Measurements from ENCODE around the gene TMEM217.

The TMEM217 gene

DNA sequence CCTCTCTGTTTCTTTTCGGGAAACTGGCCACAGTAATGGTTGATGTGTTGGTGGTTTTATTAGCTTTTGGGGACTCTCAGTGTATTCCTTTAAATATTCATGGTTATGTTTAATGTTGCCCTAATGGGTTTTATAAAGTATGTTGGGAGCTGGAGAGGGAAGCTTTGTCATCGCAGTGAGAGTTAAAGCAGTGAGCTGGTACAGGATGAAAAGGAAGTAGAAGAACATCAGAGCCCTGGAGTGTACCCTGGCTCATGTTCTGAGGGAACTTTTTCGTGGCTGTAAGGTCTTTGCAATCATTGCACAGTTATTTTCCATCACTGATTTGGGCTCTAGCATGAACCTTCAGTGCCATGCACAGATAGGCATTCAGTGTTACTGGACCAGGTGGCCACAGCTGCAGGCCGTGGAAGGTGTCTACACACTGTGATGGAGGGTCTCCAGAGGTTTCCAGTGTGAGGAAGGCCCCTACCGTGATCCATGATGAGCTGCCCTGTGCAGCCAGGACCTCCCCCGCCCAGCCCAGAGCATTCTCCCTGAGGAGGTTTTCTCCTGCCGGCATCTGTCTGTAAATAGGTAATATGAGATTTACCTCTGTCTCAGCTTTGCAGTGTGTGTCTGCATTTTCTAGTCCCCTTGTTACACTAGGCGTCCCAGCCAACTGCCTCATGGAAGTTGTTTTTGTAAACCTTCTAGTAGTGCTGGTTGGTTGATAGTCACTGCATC, 22.4 kb upstream of the TMEM217 start:
- DNase-seq (ENCODE audit: low read depth in 3 of 3): no peak

DNA sequence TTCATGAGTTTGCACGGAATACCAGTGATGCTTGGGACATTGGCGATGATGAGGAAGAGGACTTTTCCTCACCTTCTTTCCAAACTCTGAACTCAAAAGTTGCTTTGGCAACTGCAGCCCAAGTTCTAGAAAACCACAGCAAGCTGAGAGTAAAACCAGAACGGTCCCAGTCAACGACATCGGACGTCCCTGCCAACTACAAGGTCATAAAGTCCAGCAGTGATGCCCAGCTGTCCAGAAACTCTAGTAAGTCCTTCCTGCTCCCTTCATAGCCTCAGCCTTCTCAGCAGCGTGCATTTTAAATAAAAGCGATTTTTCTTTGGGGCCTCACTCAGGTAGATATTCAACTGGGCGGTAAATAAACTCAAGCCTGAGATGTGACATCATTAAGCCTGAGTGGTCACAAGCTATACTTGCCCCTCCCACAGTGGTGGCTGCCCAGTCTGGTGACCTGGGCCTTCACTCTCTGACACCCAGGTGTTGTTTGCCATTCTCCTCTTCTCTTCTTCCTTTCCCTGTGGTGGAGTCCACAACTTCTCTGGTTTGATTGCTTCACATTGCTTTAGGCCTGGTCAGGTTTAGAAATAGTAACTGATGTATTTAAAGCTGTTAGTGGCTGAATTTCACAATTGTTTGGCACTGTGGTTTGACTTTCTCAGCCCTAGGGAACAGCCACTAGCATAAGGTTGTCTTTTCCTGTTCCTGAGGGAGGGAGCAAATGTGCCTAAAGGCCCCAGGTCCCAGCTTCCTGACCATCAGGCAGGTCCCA, 21.6 kb upstream of the TMEM217 start:
- no peak for DNase-seq (ENCODE audit: low read depth in 3 of 3)

DNA sequence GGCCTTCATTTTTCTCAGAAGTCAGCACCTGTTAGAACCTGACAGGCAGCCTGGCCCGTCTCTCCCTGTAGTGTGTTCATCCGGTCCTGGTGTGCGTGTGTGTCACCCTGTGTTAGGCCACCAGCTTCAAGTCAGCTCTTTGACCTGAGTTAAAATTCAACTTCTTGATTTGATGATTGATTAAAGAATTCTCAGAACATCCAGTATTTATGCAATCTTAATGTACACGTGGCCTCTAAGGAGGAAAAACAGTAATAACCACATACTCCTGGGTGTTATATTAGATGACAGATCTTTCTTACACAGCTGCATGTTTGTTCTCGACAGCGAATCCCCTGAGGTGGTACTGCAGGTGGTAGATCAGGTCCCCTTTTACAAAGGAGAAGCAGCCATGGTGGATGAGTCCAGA, 19.1 kb upstream of the TMEM217 start:
- no peak for DNase-seq (ENCODE audit: low read depth in 3 of 3)

DNA sequence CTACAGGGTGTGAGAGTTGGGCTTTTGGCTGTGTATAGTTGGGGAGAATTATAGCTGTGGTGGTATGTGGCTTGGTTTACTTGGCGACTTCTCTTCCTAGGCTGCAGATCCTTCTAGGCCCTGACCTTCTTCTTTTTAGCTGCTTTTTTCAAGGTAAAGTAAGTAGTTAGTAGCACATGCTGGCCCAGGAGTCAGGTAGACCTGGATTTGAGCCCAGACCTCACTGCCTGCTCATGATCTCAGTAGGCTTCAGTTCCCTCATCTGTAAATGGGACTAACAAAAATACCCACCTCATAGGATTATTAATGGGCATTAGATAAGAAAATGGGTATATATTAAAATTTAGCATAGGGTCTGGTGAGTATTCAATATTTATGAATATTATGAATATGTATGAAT, 17.4 kb upstream of the TMEM217 start:
- DNase-seq (ENCODE audit: low read depth in 3 of 3): no peak

DNA sequence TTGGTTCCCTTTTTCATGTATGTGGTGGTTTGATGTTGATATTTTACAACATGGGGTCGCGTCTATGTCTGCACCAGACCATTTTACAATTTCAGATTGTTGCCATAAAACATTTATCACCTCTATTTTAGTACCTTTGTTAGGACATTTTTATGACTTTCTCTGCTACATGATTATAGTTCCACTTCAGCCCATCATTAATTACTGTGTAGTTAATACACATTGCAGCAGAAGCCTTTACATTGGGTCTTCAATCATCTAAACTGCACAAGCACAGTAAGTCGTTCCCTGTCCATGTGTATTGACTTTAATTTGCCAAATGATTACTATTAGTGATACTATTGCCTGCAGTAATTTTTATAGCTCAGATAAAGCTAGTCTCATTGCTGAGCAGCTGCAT, 15.7 kb upstream of the TMEM217 start:
- DNase-seq (ENCODE audit: low read depth in 3 of 3): no peak

DNA sequence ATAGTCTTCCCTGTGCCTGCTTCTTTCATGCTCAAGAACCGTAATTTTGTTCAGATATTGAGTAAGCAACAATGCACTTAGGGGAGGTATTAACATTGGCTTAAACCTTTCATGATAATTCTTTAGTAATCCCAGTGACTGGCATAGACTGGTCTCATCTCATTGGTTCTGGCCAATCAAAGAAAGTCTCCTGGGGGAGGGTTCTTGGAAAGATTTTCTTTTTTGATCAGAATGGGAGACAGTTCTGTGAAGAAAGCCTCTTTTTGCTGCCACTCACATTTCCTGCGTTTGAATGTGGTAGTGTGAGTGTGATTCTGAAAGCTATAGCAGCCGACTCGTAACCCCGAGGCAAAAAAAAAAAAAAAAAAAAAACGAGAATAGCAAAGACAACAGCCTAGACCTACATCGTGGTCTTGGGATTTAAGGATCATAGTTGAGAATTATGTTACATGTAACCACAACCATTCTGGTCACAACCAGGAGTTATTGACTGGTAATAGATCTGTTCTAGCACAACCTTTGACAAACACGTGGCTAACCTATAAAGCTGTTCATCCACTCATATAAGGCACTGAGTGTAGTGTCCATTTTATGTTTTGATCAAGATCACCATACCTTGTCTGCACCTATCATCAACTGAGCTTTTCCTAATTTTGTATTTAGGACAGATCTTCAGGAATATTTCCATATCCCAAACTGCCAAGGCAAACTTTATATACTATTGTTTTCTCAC, 15.1 kb upstream of the TMEM217 start:
- DNase-seq (ENCODE audit: low read depth in 3 of 3): no peak

DNA sequence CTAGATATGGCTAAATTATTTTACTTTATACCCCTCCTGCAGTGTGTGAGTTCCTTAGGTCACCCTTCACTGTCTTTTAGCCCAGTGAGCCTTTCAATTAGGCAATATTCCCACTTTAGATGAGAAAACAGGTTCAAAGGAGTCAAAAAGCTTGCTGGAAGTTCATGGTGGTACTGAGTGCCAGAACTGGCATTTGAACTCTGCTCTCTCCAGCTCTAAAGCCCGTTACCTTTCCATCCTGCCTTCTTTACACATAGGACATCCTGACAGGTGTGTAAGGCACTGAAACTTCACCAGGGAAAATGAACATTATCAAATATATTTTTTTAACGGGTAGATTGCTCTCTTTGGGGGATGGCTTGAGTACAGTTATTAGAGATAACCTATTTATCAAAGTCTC, 11.2 kb upstream of the TMEM217 start:
- DNase-seq (ENCODE audit: low read depth in 3 of 3): no peak

DNA sequence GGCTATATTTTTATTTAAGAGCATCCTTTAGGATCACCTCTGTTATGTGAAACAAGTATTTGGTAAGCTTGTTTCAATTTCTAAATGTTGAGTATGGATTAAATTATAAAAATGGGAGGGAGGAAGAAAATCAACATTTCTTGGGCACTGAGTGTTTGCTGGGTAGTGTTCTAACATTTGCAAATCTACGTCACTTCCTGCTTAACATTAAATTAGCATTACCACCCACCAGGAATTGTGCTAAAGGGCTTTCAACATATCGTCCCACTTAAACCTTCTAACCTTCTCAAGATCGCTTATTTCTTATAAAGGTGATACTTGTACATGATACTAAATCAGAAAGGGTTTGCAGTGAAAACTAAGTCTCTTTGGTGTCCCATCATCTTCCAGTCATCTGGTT, 7.9 kb upstream of the TMEM217 start:
- DNase-seq (ENCODE audit: low read depth in 3 of 3): no peak

DNA sequence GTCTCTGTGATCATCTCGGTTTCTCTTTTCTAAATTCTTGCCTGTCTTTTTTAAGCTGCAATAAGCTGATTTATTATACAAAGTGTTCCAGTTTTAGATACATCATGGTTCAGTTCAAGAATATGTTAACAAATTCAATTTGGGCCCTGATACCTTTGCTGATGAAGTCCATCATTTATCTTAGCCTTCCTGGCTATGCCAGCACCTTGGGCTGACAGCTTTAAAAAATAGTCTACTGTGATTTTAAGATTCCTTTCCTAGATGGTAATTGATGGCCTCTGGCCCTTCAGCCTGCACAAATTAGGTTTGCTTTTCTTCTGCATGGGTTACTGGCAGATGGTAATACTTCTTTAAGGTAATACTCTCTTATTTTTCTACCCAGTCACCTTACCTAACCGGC, 7.1 kb upstream of the TMEM217 start:
- no peak for DNase-seq (ENCODE audit: low read depth in 3 of 3)

DNA sequence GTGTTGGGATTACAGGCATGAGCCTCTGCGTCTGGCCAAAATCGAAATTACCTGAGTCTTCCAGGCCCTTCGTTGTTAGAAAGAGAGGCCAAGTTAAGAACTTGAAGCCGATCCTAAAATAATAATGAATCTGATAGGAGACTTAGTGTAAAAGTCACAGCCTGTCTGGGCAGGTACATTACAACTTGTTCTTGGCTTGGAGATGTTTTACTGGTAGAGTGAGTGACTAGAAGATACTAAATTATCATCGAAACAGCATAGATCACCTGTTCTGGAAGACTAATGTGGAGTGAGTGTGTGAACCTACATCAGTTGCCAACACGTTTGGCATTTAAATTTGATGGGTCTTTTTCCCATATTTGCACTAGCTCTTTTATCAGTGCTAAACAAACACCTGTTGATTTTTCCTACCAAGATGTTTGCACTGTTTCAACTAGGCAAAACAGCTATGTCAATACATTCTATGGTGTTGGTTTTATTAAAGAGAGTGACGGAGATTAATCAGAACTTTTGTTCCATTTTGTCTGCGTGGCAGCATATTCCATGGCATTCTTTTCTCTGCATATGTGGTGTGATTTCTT, 4.6 kb upstream of the TMEM217 start:
- no peak for DNase-seq (ENCODE audit: low read depth in 3 of 3)

DNA sequence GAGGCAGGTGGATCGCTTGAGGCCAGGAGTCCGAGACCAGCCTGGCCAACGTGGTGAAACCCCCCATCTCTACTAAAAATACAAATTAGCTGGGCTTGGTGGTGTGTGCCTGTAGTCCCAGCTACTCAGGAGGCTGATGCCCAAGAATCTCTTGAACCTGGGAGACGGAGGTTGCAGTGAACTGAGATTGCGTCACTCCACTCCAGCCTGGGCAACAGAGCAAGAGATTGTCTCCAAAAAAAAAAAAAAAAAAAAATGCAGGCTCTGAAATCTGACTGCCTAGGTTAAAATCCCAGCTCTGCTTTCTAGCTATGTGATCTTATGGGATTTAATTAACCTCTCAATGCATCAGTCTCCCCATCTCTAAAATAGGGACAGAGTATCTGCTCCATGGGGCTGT, 3.3 kb upstream of the TMEM217 start:
- no peak for DNase-seq (ENCODE audit: low read depth in 3 of 3)

DNA sequence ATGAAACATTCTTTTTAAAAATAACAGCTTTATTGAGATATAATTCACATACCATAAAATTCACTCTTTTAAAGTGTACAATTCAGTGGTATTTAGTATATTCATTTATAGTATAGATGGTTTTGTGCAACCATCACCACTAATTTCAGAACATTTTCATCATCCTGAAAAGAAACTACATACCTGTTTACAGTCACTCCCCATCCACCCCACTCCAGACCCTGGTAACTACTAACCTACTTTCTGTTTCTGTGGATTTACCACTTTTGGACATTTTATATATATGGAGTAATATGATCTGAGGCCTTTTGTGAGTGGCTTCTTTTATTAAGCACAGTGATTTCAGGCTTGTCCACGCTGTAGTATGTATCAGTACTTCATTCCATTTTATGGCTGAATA, 2.5 kb upstream of the TMEM217 start:
- no peak for DNase-seq (ENCODE audit: low read depth in 3 of 3)

DNA sequence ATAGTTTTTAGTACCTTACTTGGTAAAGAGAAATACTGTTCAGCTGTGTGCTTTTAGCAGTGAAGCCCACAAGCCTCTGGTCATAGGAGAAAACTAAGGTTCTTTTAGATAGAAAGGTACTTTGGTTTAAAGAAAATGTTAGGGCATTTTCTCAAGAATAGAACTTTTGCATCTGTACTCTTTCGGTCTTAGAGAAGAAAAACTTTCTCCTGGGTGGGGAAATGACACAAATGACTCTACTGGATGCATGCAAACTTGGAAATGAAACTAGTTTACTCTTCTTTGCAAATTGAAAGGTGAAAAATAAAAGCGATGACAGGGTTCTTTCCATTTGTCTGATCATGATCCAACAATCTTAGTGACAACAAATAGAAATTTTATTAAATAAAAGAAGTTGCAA, 2.1 kb upstream of the TMEM217 start:
- no peak for DNase-seq (ENCODE audit: low read depth in 3 of 3)

DNA sequence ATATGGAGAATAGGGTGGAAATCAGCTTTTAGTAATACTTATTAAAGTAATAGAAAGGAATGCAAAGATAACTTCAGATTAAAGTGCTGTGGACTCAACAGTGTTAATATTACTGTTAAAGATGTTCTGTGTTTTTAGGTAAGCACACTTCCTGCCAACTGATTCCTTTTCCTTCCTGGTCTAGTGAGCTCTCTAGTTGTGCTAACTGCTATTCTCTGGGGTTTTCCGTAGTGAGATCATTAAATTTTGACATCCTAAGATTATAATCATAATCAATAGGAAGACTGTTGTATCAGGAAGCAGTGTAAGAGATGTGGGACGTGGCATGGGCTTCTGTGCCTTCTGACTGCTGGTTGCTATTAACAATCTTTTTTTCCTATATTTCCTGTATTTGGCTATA, 1.2 kb upstream of the TMEM217 start:
- no peak for DNase-seq (ENCODE audit: low read depth in 3 of 3)

DNA sequence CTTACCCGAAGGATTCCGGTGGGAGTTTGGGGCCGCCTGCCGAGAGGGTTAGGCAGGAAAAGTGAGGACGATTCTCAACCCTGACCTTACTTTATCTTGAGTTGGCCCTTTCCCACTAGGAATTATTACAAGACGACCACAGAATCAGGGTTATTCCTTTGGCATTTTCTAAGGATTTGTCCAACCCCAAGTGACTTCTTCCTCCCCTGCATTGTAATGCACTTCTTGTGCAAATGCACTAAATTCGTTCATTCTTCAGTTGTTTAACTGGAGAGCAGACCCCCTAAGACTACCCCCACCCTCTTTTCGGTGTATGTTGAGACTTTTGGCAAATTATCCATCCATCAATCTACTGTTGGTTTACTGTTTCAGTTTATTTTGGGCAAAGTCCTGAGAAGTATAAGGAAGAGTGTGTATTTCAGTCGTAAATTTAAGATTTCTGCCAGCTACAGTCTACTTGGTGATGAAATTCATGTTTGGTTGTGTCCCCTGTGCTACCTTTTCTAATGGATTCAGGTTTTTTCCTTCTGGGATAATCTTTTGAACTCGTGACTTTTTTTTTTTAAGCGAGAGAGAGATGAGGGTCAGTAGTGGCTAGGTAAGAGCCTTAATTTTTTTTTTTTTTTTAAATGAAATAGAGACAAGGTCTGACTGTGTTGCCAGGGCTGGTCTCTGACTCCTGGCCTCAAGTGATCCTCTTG, 611 bp upstream of the TMEM217 start:
- no peak for DNase-seq (ENCODE audit: low read depth in 3 of 3)

DNA sequence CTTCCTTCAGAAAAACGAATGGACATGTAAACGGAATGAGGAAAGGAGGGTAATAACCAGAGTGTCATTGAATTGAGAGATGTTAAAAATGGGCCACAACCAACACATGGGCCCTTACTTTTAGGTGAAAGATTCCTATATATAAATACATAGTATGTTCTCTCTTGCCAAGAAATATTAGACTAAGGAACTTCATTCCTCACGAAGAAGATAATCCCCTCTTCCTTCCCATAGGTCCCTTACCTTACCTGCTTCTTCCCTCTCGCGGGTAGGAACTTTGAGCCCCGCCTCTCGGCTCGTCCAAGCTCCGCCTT, 667 bp downstream of the TMEM217 start:
- no peak for DNase-seq (ENCODE audit: low read depth in 3 of 3)

DNA sequence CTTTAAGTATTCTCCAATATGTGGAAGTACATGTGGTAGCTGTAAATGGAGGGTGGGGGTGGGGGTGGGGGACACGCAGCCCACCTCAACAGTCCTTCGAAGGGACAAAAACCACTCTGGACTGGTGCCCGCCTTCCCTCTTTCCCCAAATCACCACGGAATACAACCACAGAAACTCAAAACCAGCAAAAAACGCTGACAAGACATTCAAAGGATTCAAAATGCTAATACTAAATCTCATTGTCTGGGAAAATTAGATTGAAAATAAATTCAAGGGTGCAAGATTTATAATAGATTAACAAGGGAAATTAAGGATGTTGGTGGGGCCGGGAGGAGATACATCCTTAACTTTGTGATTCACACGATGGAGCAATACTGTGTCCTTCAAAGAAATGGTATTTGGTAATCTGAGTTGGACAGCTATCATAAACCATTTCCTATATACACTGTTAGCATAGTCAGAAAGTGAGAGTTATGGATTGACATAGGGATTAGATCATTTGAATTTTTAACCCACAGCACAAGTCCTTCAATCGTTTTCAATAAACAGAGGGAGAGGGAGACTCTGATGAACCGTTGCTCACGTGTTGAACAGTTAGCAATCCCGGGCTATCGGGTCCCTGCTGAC, 1.1 kb downstream of the TMEM217 start:
- DNase-seq (ENCODE audit: low read depth in 3 of 3): no peak

DNA sequence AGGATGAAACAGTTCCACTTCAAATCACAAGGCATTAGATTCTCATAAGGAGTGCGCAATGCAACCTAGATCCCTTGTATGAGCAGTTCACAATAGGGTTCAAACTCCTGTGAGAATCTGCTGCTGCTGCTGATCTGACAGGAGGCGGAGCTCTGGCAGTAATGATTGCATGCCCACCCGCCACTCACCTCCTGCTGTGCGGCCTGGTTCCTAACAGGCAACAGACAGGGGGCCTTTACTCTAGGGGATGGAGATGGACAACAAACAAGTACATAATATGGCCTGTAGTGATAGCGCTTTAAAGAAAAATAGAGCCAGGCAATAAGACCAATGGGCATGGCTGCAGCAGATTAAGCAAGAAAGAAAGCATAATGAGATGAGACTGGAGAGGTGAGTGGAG, 3.1 kb downstream of the TMEM217 start:
- no peak for DNase-seq (ENCODE audit: low read depth in 3 of 3)

DNA sequence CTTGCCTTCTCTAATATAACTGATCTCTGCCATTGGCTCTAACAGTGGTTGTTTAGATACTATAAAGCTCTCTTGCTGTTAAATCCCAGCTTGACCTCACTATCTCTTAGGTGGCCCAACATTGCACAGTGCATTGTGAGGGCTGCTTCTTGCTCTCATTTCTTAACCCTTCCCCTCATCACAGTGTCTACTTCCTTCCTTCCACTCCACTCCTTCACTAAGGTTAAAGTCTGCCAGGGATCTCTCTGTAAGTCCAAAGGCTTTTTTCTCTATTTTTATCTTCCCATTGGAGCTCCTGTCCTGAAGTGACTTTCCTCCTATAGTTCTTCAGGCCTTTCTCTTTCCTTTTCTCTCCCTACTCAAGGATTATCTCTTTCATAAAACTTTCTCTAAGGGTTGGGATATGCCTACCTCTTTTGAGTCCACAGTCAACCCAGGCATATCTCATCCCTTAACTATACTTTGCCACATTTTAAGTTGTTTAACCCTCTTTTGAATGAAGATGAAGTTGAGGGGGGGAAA, 4.4 kb downstream of the TMEM217 start:
- DNase-seq (ENCODE audit: low read depth in 3 of 3): no peak

DNA sequence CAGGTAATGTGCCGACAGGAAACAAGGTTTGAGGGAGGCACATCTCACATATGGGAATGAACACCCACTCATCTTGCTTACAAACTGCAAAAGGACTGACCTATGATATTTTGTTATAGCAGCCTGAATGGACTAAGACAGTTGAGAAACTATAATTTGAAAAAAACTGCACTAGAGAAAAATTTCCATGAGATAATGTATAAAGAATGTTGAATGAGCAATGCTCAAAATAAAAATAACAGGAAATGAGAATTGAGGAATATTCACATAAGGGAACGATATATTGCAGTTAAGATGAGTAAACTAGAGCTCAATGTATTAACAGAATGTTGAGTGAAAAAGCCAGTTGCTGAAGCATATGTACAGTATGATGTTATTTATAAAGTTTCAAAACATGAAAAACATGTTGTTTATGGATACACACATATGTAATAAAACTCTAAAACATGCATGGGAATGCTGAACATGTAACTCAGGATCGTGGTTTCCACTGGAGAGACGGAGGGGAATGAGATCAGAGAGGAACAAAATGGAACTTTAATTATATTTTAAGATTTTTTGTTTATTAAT, 6.6 kb downstream of the TMEM217 start:
- no peak for DNase-seq (ENCODE audit: low read depth in 3 of 3)

All from stimulated activated CD4-positive, alpha-beta T cell treated with anti-CD3 and anti-CD28 coated beads, TNF-alpha, amount 100 ng/mL, for 24 hours (primary cell).